GM18873 (cell line): Measurements from ENCODE around the gene CRYGB.

Experiments used
- ATAC-seq: cut with Tn5 transposase; IDR thresholded peaks from one replicate; pipeline ENCODE4 v1.9.1; 2021; ENCODE audit warnings: mild to moderate bottlenecking, moderate library complexity, moderate number of reproducible peaks; ENCODE audit not compliant: unreplicated experiment, low FRiP score

CRYGB gene

GRCh38 chr2:208146006-208146405, at the start of gene CRYGB:
Gene CRYGB (minus strand): TSS chr2:208146158. CDS start chr2:208146120, 38 bp downstream.
- no peak for ATAC-seq

GRCh38 chr2:208195531-208195930, 49.6 kb upstream of the CRYGB start:
- no peak for ATAC-seq

GRCh38 chr2:208192611-208193236, 46.8 kb upstream of the CRYGB start:
- no peak for ATAC-seq

- ATAC-seq, result no peak
Observed at GRCh38 chr2:208189810-208190503, 44.0 kb upstream of the CRYGB start, which contains the start of gene C2orf80. Gene C2orf80 (minus strand): TSS chr2:208190030. CDS start chr2:208186986, 3,044 bp downstream.

- no peak for ATAC-seq
Observed at GRCh38 chr2:208189069-208189809, 43.3 kb upstream of the CRYGB start.

- no peak for ATAC-seq
Observed at GRCh38 chr2:208186893-208187292, 40.9 kb upstream of the CRYGB start.

GRCh38 chr2:208186465-208186864, 40.5 kb upstream of the CRYGB start:
- no peak for ATAC-seq

GRCh38 chr2:208183972-208184705, 38.2 kb upstream of the CRYGB start:
- ATAC-seq, result no peak

GRCh38 chr2:208183526-208183925, 37.6 kb upstream of the CRYGB start:
- ATAC-seq, result no peak

- no peak for ATAC-seq
Observed at GRCh38 chr2:208182835-208183234, 36.9 kb upstream of the CRYGB start.

GRCh38 chr2:208179028-208179609, 33.2 kb upstream of the CRYGB start:
- no peak for ATAC-seq

GRCh38 chr2:208175840-208176153, 29.8 kb upstream of the CRYGB start:
- no peak for ATAC-seq

GRCh38 chr2:208175069-208175839, 29.3 kb upstream of the CRYGB start:
- peak; percentile 92 for ATAC-seq

- no peak for ATAC-seq
Observed at GRCh38 chr2:208174144-208174543, 28.2 kb upstream of the CRYGB start.

GRCh38 chr2:208172125-208172524, 26.2 kb upstream of the CRYGB start:
- ATAC-seq, result no peak

- no peak for ATAC-seq
Observed at GRCh38 chr2:208164951-208165755, 19.2 kb upstream of the CRYGB start.

- ATAC-seq, result no peak
Observed at GRCh38 chr2:208163489-208163888, 17.5 kb upstream of the CRYGB start, which contains the start of gene CRYGA. Gene CRYGA (minus strand): TSS chr2:208163589. CDS start chr2:208163556, 33 bp downstream.

GRCh38 chr2:208156439-208156838, 10.5 kb upstream of the CRYGB start:
- ATAC-seq, result no peak

GRCh38 chr2:208153156-208153555, 7.2 kb upstream of the CRYGB start:
- ATAC-seq, result no peak
